Neural cell (in vitro differentiated cells): ENCODE data around the gene IPO4. TPM values are rescaled to one million over a fixed set of nuclear protein-coding genes. Genes with fewer than 3 reads are reported as not detected.

Experiments used
- H2AFZ ChIP-seq: fragments of 200-600, 300-800 bp; sonication (generic), shearing (Covaris generic); 2 replicates; pipeline ENCODE4 v1.6.0; 2014; ENCODE audit warnings: low read depth, mild to moderate bottlenecking, antibody characterized with exemption, low read length, moderate library complexity
- H3F3A ChIP-seq: fragments of 200-600 bp; shearing (Covaris generic); 2 replicates; pipeline ENCODE4 v1.6.1; 2016; ENCODE audit warnings: mild to moderate bottlenecking, moderate library complexity, mixed read lengths, antibody characterized with exemption, low read length; ENCODE audit not compliant: insufficient read depth, poor library complexity, severe bottlenecking
- H3K27ac ChIP-seq: fragments of 200-600, 300-800 bp; sonication (generic), shearing (Covaris generic); 2 replicates; pipeline ENCODE4 v1.5.1; 2014; ENCODE audit warnings: mild to moderate bottlenecking, low read length, moderate library complexity
- H3K27me3 ChIP-seq: fragments of 300-800, 200-600 bp; sonication (generic), shearing (Covaris generic); 2 replicates; pipeline ENCODE4 v1.6.0; 2014; ENCODE audit warnings: mild to moderate bottlenecking, low read depth, low read length, moderate library complexity; ENCODE audit not compliant: insufficient read depth
- H3K36me3 ChIP-seq: fragments of 300-800, 200-600 bp; sonication (generic), shearing (Covaris generic); 2 replicates; pipeline ENCODE4 v1.5.1; 2014; ENCODE audit warnings: mild to moderate bottlenecking, antibody characterized with exemption, low read length, moderate library complexity; ENCODE audit not compliant: insufficient read depth
- H3K4me2 ChIP-seq: fragments of 300-800, 200-600 bp; sonication (generic), shearing (Covaris generic); 2 replicates; pipeline ENCODE4 v1.6.0; 2014; ENCODE audit warnings: mild to moderate bottlenecking, low read length
- H3K4me3 ChIP-seq: fragments of 300-800, 200-600 bp; sonication (generic), shearing (Covaris generic); 2 replicates; pipeline ENCODE4 v1.5.1; 2014; ENCODE audit warnings: mild to moderate bottlenecking, low read length, moderate library complexity
- H3K79me2 ChIP-seq: fragments of 200-600 bp; shearing (Covaris generic); replicated peaks from 2 replicates; pipeline ENCODE4 v1.6.0; 2014; ENCODE audit warnings: mild to moderate bottlenecking, low read length, moderate library complexity; ENCODE audit not compliant: insufficient read depth
- H3K9ac ChIP-seq: fragments of 300-800, 200-600 bp; sonication (generic), shearing (Covaris generic); 2 replicates; pipeline ENCODE4 v1.6.1; 2016; ENCODE audit warnings: mild to moderate bottlenecking, low read length, mixed read lengths
- H3K9me2 ChIP-seq: fragments of 200-600 bp; shearing (Covaris generic); 2 replicates; pipeline ENCODE4 v1.6.1; 2016; ENCODE audit warnings: mild to moderate bottlenecking, low read length, mixed read lengths; ENCODE audit not compliant: insufficient read depth
- H3K9me3 ChIP-seq: fragments of 200-600, 300-800 bp; sonication (generic), shearing (Covaris generic); 2 replicates; pipeline ENCODE4 v1.6.1; 2016; ENCODE audit warnings: mild to moderate bottlenecking, mixed run types, low read length, moderate library complexity, mixed read lengths
- H4K20me1 ChIP-seq: fragments of 200-600 bp; shearing (Covaris generic); 2 replicates; pipeline ENCODE4 v1.6.1; 2016; ENCODE audit warnings: mild to moderate bottlenecking, mixed run types; ENCODE audit not compliant: insufficient read depth
- EP300 ChIP-seq: fragments of 450-650 bp; conservative IDR thresholded peaks from 2 replicates; pipeline ENCODE4 v1.6.1; 2014; ENCODE audit warnings: antibody characterized with exemption, mild to moderate bottlenecking, moderate library complexity; ENCODE audit not compliant: poor library complexity, severe bottlenecking
- EZH2 ChIP-seq: fragments of 200-600, 300-800 bp; shearing (Covaris generic), sonication (generic); IDR thresholded peaks from 2 replicates; pipeline ENCODE4 v1.6.1; 2014; ENCODE audit warnings: antibody characterized with exemption, low read length, borderline replicate concordance, mild to moderate bottlenecking; ENCODE audit not compliant: insufficient read depth, poor library complexity, severe bottlenecking
- MXI1 ChIP-seq: fragments of 450-650 bp; conservative IDR thresholded peaks from 2 replicates; pipeline ENCODE4 v1.6.1; 2014; ENCODE audit warnings: antibody characterized with exemption, mild to moderate bottlenecking; ENCODE audit not compliant: poor library complexity, severe bottlenecking
- POLR2AphosphoS5 ChIP-seq: IDR thresholded peaks from 2 replicates; pipeline ENCODE4 v1.6.1; 2012
- RAD21 ChIP-seq: fragments of 450-650 bp; conservative IDR thresholded peaks from 2 replicates; pipeline ENCODE4 v1.6.1; 2014; ENCODE audit warnings: antibody characterized with exemption, mild to moderate bottlenecking, moderate library complexity
- SMC3 ChIP-seq: fragments of 450-650 bp; conservative IDR thresholded peaks from 2 replicates; pipeline ENCODE4 v1.6.1; 2014; ENCODE audit warnings: antibody characterized with exemption, mild to moderate bottlenecking, moderate library complexity; ENCODE audit not compliant: poor library complexity
- TAF1 ChIP-seq: IDR thresholded peaks from 2 replicates; pipeline ENCODE4 v1.6.1; 2012; ENCODE audit warnings: low read depth
- polyA plus RNA-seq: library from polyadenylated mRNA; depleted of rRNA; stranded (reverse); fragments of >200 nt; gene quantifications from 2 replicates; pipeline ENCODE4 v1.2.3, GENCODE V29; 2014
- TF ChIP-seq, protein P1 (sequence below): IDR thresholded peaks from 2 replicates; pipeline ENCODE4 v1.6.1; 2012; ENCODE audit warnings: borderline replicate concordance
- TF ChIP-seq, protein P2 (sequence below): fragments of 450-650 bp; IDR thresholded peaks from 2 replicates; pipeline ENCODE4 v1.5.1; 2014; ENCODE audit warnings: antibody characterized with exemption, mild to moderate bottlenecking, moderate library complexity; ENCODE audit not compliant: poor library complexity, severe bottlenecking

The IPO4 gene
- polyA plus RNA-seq, 1 donor from 2014 or later = 9.2 TPM

- Histone ChIP-seq H4K20me1 (no peaks in the 10 kb centered on the region), H3K9me3 (no peaks in the 10 kb centered on the region), H3K4me2 (no peak overlapping the region), H2AFZ (no peak overlapping the region), H3K9ac (no peak overlapping the region), H3K36me3 (no peaks in the 10 kb centered on the region), H3K9me2 (no peaks in the 10 kb centered on the region), H3F3A (no peaks in the 10 kb centered on the region), H3K27ac (no peak overlapping the region), H3K27me3 (no peaks in the 10 kb centered on the region), H3K79me2 (no peaks in the 10 kb centered on the region), H3K4me3 (no peak overlapping the region)
- TF ChIP-seq, protein P1, sequence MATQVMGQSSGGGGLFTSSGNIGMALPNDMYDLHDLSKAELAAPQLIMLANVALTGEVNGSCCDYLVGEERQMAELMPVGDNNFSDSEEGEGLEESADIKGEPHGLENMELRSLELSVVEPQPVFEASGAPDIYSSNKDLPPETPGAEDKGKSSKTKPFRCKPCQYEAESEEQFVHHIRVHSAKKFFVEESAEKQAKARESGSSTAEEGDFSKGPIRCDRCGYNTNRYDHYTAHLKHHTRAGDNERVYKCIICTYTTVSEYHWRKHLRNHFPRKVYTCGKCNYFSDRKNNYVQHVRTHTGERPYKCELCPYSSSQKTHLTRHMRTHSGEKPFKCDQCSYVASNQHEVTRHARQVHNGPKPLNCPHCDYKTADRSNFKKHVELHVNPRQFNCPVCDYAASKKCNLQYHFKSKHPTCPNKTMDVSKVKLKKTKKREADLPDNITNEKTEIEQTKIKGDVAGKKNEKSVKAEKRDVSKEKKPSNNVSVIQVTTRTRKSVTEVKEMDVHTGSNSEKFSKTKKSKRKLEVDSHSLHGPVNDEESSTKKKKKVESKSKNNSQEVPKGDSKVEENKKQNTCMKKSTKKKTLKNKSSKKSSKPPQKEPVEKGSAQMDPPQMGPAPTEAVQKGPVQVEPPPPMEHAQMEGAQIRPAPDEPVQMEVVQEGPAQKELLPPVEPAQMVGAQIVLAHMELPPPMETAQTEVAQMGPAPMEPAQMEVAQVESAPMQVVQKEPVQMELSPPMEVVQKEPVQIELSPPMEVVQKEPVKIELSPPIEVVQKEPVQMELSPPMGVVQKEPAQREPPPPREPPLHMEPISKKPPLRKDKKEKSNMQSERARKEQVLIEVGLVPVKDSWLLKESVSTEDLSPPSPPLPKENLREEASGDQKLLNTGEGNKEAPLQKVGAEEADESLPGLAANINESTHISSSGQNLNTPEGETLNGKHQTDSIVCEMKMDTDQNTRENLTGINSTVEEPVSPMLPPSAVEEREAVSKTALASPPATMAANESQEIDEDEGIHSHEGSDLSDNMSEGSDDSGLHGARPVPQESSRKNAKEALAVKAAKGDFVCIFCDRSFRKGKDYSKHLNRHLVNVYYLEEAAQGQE = no peak
- no peak for TF ChIP-seq TAF1
- TF ChIP-seq POLR2AphosphoS5 = no peak
- TF ChIP-seq, protein P2, sequence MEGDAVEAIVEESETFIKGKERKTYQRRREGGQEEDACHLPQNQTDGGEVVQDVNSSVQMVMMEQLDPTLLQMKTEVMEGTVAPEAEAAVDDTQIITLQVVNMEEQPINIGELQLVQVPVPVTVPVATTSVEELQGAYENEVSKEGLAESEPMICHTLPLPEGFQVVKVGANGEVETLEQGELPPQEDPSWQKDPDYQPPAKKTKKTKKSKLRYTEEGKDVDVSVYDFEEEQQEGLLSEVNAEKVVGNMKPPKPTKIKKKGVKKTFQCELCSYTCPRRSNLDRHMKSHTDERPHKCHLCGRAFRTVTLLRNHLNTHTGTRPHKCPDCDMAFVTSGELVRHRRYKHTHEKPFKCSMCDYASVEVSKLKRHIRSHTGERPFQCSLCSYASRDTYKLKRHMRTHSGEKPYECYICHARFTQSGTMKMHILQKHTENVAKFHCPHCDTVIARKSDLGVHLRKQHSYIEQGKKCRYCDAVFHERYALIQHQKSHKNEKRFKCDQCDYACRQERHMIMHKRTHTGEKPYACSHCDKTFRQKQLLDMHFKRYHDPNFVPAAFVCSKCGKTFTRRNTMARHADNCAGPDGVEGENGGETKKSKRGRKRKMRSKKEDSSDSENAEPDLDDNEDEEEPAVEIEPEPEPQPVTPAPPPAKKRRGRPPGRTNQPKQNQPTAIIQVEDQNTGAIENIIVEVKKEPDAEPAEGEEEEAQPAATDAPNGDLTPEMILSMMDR = no peak
- TF ChIP-seq RAD21 = no peak
- no peak for TF ChIP-seq EP300
- no peak for TF ChIP-seq EZH2
- TF ChIP-seq SMC3 = no peak
- no peak for TF ChIP-seq MXI1
Measured at GRCh38 chr14:24182110-24182882, 6.3 kb downstream of the IPO4 start.

DNA sequence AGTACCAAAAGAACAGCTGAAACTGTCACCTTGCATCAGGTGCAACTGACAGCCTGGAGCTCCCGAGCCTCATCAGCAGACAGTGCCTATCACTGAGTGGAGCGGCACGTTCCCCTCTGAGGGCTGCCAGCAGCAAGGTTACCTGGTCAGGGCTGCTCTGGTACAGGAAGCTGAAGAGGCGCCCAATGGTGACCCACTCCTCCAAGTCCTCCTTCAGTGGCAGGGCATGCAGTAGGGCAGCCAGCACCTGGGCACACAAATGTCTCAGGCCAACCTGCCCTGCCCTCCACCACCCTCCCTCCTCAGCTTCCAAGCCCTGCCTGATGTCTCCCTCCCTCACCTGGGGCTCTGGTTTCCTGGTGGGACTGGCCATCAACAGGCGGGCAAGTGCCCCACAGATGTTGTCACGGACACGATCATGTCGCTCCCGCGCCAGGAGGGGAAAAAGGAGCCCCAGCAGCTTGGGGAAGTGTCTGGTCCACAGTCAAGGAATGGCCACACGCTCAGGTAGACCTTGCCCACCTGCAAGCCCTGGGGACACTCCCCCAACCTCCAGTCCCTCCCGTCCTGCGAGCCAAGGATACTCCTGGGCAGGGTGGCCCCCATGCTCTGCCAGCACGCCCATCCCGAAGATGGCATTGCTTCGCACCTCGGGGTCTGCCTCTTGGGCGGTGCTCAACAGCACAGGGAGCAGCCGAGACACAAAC lies 7.1 kb downstream of the IPO4 start:
- no peaks in the 10 kb centered on the region for H3F3A ChIP-seq
- TF ChIP-seq EP300 (no peak), RAD21 (no peak), POLR2AphosphoS5 (no peak), TAF1 (no peak), SMC3 (no peak), EZH2 (no peak), MXI1 (no peak)
- TF ChIP-seq, protein P2 = no peak
- TF ChIP-seq, protein P1 = no peak
- H3K36me3 ChIP-seq = no peaks in the 10 kb centered on the region
- H3K9me3 ChIP-seq = no peaks in the 10 kb centered on the region
- no peak overlapping the region for H3K4me3 ChIP-seq
- H4K20me1 ChIP-seq = no peaks in the 10 kb centered on the region
- no peak overlapping the region for H3K27ac ChIP-seq
- H3K4me2 ChIP-seq = no peak overlapping the region
- no peaks in the 10 kb centered on the region for H3K79me2 ChIP-seq
- no peak overlapping the region for H3K9ac ChIP-seq
- H3K9me2 ChIP-seq = no peaks in the 10 kb centered on the region
- H3K27me3 ChIP-seq = no peaks in the 10 kb centered on the region
- H2AFZ ChIP-seq = no peak overlapping the region
